MM.1S (cell line): Measurements from ENCODE around the gene RADIL.

Experiments used
- DNase-seq: peaks from one replicate; pipeline ENCODE4 v3.0.0-alpha.2; 2015
- H2AFZ ChIP-seq: fragments of 300-600 bp; sonication (generic); 2 replicates; pipeline ENCODE4 v1.6.0; 2016; ENCODE audit warnings: antibody characterized with exemption, low read length
- H3F3A ChIP-seq: fragments of 300-600 bp; sonication (generic); 2 replicates; pipeline ENCODE4 v1.6.1; 2016; ENCODE audit warnings: mild to moderate bottlenecking, antibody characterized with exemption, low read length, moderate library complexity, mixed read lengths; ENCODE audit not compliant: insufficient read depth
- H3K27ac ChIP-seq: fragments of 300-600 bp; sonication (generic); 2 replicates; pipeline ENCODE4 v1.5.1; 2016; ENCODE audit warnings: mild to moderate bottlenecking, low read length
- H3K27me3 ChIP-seq: fragments of 300-600 bp; sonication (generic); replicated peaks from 2 replicates; pipeline ENCODE4 v1.6.0; 2016; ENCODE audit warnings: low read length; ENCODE audit not compliant: insufficient read depth
- H3K36me3 ChIP-seq: fragments of 300-600 bp; sonication (generic); replicated peaks from 2 replicates; pipeline ENCODE4 v1.6.1; 2016; ENCODE audit warnings: mild to moderate bottlenecking, low read length, mixed read lengths; ENCODE audit not compliant: insufficient read depth
- H3K4me1 ChIP-seq: fragments of 300-600 bp; sonication (generic); 2 replicates; pipeline ENCODE4 v1.6.1; 2016; ENCODE audit warnings: low read length, mixed read lengths
- H3K4me2 ChIP-seq: fragments of 300-600 bp; sonication (generic); 2 replicates; pipeline ENCODE4 v1.6.0; 2016; ENCODE audit warnings: low read depth, low read length
- H3K4me3 ChIP-seq: fragments of 300-600 bp; sonication (generic); 2 replicates; pipeline ENCODE4 v1.5.1; 2016; ENCODE audit warnings: low read length, mixed read lengths
- H3K79me2 ChIP-seq: fragments of 300-600 bp; sonication (generic); 2 replicates; pipeline ENCODE4 v1.6.1; 2016; ENCODE audit warnings: mixed run types, low read length, mixed read lengths
- H3K9ac ChIP-seq: fragments of 300-600 bp; sonication (generic); 2 replicates; pipeline ENCODE4 v1.6.1; 2016; ENCODE audit warnings: low read length, mixed read lengths
- H3K9me2 ChIP-seq: fragments of 300-600 bp; sonication (generic); replicated peaks from 2 replicates; pipeline ENCODE4 v1.6.1; 2016; ENCODE audit warnings: mild to moderate bottlenecking, low read length, mixed read lengths; ENCODE audit not compliant: insufficient read depth
- H3K9me3 ChIP-seq: fragments of 300-600 bp; sonication (generic); replicated peaks from 2 replicates; pipeline ENCODE4 v1.6.1; 2016; ENCODE audit warnings: mild to moderate bottlenecking, low read length, mixed read lengths; ENCODE audit not compliant: insufficient read depth
- H4K20me1 ChIP-seq: fragments of 300-600 bp; sonication (generic); 2 replicates; pipeline ENCODE4 v1.6.1; 2016; ENCODE audit warnings: mild to moderate bottlenecking, low read length, moderate library complexity, mixed read lengths; ENCODE audit not compliant: insufficient read depth
- CTCF ChIP-seq: fragments of 300-600 bp; sonication (generic); IDR thresholded peaks from 2 replicates; pipeline ENCODE4 v1.5.1; 2016; ENCODE audit warnings: antibody characterized with exemption, low read length, mixed read lengths
- EZH2 ChIP-seq: fragments of 300-600 bp; sonication (generic); optimal IDR thresholded peaks from 2 replicates; pipeline ENCODE3; 2017; ENCODE audit warnings: low read depth, mild to moderate bottlenecking, antibody characterized with exemption, low read length, mixed read lengths
- EZH2phosphoT487 ChIP-seq: fragments of 300-600 bp; sonication (generic); IDR thresholded peaks from 2 replicates; pipeline ENCODE4 v1.6.1; 2018; ENCODE audit warnings: antibody characterized with exemption, low read length

The RADIL gene

DNA sequence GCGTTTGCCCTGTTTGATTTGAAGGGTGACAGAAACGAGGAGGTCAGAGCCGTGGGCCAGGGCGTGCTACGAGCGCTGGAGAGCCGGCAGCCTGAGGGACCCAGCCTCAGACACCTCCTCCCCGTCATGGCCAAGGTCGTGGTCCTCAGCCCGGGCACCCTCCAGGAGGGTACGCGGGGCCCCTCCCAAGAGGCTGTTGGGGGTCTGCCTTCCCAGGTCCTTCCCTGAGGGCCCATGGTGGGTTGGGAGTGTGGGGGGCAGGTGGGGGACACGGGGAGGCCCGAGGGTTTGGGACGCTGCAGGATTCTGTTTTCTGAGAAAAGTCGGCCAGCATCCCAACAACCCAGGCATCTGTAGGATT, 100.2 kb downstream of the RADIL start:
- Histone ChIP-seq H3K9me2 (no peaks in the 10 kb centered on the region), H3K9me3 (no peaks in the 10 kb centered on the region), H3K36me3 (no peaks in the 10 kb centered on the region), H3K27me3 (no peaks in the 10 kb centered on the region), H3K4me3 (no peak overlapping the region), H3K4me2 (no peak overlapping the region), H2AFZ (no peak overlapping the region), H3F3A (no peaks in the 10 kb centered on the region), H3K4me1 (no peaks in the 10 kb centered on the region), H4K20me1 (no peaks in the 10 kb centered on the region), H3K79me2 (peaks cover 19% of the 10 kb centered on the region), H3K27ac (no peak overlapping the region), H3K9ac (no peak overlapping the region)
- no peak for TF ChIP-seq CTCF
- TF ChIP-seq EZH2phosphoT487: no peak
- no peak for TF ChIP-seq EZH2
- DNase-seq: no peak

DNA sequence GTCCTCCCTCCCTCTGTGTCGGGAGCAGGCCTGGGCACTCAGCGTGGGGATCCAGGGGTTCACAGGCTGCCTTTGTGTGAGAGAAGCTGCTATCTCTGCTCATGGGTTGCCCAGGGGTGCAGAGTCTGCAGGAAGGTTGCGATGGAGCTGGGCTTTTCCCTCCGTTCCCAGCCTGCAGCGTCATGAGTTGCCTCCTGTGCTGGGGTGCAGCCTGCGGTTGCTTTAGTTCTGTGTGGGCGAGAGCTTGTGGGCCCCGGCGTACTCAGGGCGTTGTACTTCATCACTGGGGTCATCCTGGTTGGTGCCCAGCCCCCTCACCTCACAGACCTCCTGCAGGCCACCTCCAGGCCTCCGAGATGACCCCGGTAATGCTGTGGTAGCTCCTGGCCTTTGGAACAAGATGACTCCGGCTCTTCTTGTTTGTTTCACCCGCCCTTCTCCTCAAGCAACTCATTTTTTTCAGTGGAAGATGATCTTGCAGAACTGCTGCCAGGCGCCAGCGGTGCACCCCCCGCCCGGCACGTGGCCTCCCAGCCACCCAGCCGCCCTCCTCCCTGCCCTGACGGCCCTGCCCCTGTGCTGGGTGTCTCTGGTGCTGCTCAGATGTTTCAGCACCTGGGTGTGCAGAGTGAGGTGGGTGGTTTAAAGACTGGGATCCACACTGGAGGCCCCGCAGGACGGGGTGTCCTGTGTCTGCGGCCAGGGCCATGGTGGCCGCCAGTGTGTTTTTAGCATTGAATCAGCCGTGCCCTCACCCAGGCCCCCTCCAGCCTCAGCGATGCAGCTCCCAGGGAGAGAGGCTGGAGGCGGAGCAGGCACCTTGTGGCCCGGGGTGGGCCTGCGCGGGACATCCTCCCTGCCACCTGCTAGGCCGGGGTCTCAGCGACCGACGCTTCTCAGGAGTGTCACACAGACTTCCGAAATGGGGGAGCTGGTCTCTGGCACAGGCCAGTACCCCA, 100.9 kb downstream of the RADIL start:
- H3K27ac ChIP-seq: no peak overlapping the region
- no peaks in the 10 kb centered on the region for H3K9me3 ChIP-seq
- no peak overlapping the region for H3K4me2 ChIP-seq
- no peak overlapping the region for H2AFZ ChIP-seq
- no peaks in the 10 kb centered on the region for H3K27me3 ChIP-seq
- no peaks in the 10 kb centered on the region for H3F3A ChIP-seq
- H4K20me1 ChIP-seq: no peaks in the 10 kb centered on the region
- H3K79me2 ChIP-seq: peaks cover 26% of the 10 kb centered on the region
- no peak for DNase-seq
- H3K4me1 ChIP-seq: no peaks in the 10 kb centered on the region
- H3K9me2 ChIP-seq: no peaks in the 10 kb centered on the region
- no peak overlapping the region for H3K9ac ChIP-seq
- no peak overlapping the region for H3K4me3 ChIP-seq
- TF ChIP-seq EZH2 (no peak), CTCF (no peak), EZH2phosphoT487 (no peak)
- H3K36me3 ChIP-seq: no peaks in the 10 kb centered on the region

GRCh38 chr7:4781366-4782069, 102.0 kb downstream of the RADIL start:
- Histone ChIP-seq H3K4me1 (peaks cover 3% of the 10 kb centered on the region; the same call in 1 of the 2 replicates), H3K4me2 (no peak overlapping the region), H2AFZ (no peak overlapping the region), H3F3A (no peaks in the 10 kb centered on the region), H3K4me3 (no peak overlapping the region), H3K9ac (no peak overlapping the region), H3K79me2 (peaks cover 36% of the 10 kb centered on the region), H3K36me3 (no peaks in the 10 kb centered on the region), H3K9me2 (no peaks in the 10 kb centered on the region), H3K27ac (no peak overlapping the region), H4K20me1 (no peaks in the 10 kb centered on the region), H3K9me3 (no peaks in the 10 kb centered on the region), H3K27me3 (no peaks in the 10 kb centered on the region)
- no peak for DNase-seq
- TF ChIP-seq CTCF (no peak), EZH2phosphoT487 (no peak), EZH2 (no peak)
